GM19455 (cell line): ENCODE results near the gene GAS5.
"Not testable (repeated sequence)": the region's sequence is repeated elsewhere in the genome, so short reads cannot be mapped to it uniquely, and the experiment has no call there.

Experiments
- ATAC-seq: cut with Tn5 transposase; IDR thresholded peaks from one replicate; pipeline ENCODE4 v1.9.1; 2021; ENCODE audit not compliant: unreplicated experiment

The GAS5 gene

GRCh38 chr1:173870252-173871075 is 2.7 kb upstream of the GAS5 start:
- no peak for ATAC-seq

DNA sequence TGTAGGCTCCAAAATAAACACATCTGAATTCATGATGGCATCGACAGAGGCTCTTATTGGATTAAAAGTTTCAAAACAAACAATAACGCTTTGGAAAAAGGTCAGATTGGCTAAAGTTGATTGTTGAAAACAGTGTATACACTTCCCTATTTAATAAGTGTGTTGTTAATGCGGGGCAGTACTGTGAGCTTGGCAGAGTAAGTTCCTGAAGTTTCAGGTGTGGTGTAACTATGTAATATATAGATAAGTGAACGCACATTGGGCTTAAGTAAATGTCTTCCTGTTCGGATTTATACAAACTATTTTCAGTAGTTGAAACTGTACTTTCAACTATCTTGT is 1.2 kb upstream of the GAS5 start:
- ATAC-seq: no peak

DNA sequence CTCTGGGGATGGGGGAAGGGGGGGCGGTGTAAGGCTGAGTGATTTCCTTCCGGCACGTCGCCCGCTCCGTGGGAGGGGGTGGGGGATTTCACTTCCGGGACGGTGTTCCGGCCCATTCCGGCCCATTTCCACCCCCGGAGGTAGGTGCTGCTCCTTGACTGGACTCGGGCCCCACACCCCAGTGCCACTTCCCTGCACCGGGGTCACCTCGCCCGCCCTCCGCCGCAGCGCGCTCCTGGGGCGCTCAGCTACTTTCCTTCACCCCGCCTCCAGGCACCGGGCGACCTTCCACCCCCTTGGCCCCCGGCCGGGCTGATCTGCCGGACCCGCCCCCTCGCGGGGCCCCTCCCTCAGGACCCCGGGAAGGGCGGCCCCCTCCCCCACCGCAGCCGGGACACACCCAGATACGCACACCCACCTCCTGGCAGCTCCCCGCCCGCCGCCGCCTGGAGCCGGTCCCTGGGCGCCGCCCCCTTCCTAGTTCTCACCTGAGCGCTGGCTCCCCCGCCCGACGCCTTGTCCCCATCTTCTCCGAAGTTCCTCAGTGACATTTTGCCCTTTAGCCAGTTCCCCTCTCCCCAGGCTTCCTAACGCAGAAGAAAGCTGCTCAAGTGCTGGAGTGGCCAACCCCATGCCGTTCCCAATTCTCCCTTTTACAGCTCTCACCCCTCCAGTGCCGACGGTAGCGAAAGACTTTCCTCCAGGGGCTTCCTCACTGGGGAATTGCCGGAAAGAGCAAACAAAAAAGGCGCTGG is 654 bp upstream of the GAS5 start, which contains the start of gene ZBTB37:
TSS of gene ZBTB37 (plus strand) at position 115 of the 755 bp plus-strand sequence. CDS start 1,846 bp downstream, outside the sequence.
- peak; percentile 55 for ATAC-seq

- ATAC-seq: no peak
These were observed 542 bp downstream of the GAS5 start for GRCh38 chr1:173867141-173867752.

DNA sequence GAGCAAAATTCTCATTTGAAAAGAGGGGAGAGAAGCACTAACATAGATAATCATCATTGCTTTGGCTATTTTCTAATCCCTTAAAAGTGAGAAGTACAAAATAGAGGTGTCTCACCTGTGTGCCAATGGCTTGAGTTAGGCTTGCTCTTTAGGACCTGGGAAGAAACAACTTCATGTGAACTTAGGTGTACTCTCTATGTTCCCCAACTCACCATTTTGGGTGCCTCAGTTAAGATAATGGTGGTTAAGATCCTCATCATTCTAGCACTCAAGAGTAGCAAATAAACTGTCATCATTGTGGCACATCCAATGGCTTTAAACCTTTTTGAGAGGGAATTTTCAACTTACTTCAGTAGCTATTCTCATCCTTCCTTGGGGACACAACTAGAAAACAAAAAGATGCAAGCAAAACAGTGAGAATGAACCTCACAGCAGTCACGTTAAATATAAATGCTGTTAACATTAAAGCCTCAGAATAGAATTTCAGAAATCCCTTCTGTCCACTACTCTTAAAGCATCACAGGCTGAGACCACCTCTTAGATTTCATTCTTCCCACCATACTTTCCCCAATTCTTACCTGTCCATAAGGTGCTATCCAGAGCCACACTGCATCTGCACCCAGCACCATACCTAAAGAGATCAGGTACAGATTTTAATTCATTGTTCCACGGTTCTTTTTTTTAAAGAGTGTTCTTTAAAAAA is 1.2 kb downstream of the GAS5 start:
- no peak for ATAC-seq

GRCh38 chr1:173865468-173866164 is 2.2 kb downstream of the GAS5 start:
- ATAC-seq: no peak

- no peak for ATAC-seq
These were observed 3.5 kb downstream of the GAS5 start for GRCh38 chr1:173864179-173864867.

DNA sequence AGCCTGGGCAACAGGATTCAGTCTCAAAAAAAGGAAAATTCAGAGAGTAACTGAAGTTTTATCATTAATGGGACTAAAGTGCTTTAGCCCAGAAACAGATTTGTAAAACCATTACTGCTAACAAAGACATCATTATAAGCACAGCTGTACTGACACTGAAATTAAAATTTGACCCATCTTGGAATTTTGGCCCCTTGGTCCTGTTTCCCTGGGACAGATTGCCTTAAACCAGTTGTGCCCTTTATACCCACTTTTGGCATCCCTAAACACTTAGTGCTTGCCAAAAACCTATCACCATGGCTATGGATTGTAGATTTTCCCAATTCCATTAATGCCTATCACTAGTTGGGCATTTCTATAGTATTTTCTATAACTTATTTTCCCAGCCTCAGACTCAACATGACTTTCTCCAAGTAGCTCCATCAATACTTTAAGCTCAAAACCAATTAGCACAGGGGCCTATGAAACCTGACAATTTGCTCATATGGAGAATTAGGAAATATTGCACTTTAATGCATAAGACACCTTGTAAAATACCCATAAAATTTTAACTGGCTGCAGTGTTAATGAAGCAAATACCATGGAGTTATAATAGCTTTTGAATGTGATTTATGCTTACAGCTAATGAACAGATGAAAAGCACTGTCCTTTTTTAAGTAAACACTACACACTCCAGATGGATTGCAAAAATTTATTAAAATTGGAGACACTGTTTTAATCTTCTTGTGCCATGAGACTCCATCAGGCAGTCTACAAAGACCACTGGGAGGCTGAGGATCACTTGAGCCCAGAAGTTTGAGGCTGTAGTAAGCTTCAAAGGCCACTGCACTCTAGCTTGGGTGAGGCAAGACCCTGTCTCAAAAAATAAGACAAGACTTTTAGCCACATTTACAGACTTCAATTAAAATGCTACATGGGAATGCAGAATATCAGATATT is 4.3 kb downstream of the GAS5 start:
- no peak for ATAC-seq

- no peak for ATAC-seq
These were observed 5.0 kb downstream of the GAS5 start for GRCh38 chr1:173862769-173863223.

- ATAC-seq: not testable (repeated sequence)
These were observed 5.5 kb downstream of the GAS5 start for GRCh38 chr1:173862146-173862768.

DNA sequence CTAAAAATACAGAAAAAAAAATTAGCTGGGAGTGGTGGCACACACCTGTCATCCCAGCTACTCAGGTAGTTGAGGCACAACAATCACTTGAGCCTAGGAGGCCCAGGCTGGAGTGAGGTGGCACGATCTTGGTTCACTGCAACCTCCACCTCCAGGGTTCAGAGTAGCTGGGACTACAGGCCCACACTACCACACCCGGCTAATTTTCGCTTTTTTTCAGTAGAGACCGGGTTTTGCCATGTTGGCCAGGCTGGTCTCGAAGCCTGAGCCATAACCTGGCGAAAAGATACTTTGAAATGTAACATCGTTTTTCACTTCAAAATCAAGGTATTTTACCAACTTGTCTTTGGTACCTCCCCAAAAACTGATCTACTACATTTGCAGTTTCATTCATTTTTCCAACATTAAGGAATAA is 6.1 kb downstream of the GAS5 start:
- ATAC-seq: no peak

GRCh38 chr1:173860065-173860464 is 7.7 kb downstream of the GAS5 start:
- ATAC-seq: no peak

DNA sequence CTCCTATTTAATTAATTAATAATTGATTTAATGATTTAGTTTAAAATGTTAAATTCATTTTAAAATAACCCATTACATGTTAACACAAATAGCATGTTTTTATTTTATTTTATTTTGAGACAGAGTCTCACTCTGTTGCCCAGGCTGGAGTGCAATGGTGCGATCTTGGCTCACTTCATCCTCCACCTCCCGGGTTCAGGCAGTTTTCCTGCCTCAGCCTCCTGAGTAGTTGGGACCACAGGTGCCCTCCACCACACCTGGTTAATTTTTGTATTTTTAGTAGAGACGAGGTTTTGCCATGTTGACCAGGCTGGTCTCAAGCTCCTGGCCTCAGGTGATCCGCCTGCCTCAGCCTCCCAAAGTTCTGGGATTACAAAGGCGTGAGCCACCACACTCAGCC is 8.2 kb downstream of the GAS5 start:
- ATAC-seq: not testable (repeated sequence)

DNA sequence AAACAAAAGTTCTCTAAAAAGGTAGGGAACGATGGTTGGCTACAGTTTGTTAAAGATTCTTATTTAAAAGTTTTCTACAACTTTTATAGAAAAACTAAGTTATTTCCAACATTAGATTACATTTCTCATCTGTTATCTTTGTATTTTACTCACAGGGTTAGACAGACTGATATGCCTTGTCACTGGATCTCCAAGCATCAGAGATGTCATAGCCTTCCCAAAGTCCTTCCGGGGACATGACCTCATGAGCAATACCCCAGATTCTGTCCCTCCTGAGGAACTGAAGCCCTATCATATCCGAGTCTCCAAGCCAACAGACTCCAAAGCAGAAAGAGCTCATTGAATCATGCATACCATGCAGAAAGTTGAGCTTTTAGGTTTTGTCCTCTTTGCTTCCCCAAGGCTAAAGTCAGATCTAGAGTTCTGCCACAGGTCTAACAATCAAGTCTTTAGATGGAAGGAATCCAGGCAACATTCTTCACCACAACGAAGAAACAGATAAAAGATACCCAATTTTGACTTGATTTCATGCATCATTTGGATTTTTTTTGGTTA is 10.3 kb downstream of the GAS5 start:
- no peak for ATAC-seq

DNA sequence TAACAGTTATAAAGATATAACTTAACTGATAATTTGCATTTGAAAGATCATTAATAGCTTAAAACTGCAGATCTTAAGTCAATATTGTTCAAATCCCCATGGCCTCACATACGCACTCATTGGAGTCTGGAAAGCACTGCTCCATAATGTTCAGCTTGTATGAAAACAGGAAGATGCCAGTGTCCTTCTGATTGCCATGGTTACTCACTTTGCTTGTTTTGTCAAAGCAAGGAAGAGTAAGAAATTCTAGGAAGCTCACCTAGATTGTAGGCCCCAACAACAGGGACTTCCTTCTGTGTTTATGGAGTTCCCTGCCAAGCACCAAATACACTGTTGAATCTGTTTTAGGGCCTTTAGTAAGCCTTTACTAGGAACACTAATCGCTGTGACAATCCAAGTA is 10.9 kb downstream of the GAS5 start:
- ATAC-seq: no peak

GRCh38 chr1:173856014-173856413 is 11.8 kb downstream of the GAS5 start:
- ATAC-seq: no peak

DNA sequence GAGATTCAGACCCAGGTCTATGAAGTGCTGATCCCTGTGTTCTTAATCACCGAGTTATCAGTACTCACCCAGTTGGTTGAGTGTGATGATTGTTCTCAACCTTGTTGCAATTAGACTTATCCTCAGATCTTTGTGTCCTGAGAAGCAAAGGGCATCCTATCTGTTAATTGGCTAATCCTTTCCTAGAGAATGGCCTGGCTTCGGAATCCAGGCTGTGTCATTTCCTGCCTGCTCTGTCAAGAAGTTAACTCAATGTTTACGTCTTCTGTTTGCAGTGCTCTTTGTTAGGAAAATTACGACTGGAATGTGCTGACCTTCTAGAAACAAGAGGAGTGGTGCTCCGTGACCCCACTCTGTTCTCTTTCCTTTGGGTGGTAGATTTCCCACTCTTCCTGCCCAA is 14.7 kb downstream of the GAS5 start:
- no peak for ATAC-seq

DNA sequence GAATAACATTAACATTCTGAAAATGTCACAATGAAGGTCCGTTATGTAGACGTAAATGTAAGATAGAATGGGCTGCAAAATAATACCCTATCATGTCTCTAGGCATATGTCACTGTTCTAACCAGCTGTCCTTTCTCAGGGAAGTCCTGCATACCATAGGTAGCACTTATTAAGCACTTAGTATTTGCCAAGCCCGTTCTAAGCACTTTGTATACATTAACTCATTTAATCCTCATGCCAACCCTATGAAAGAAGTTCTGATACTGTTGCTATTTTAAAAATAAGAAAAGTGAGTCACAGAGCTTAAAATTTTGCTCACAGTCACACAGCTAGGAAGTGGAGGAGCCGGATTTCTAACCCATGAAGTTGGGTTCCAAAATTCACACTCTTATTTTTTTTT is 15.7 kb downstream of the GAS5 start:
- ATAC-seq: no peak
